ENCODE data around the gene SPG7. TPM values are rescaled to one million over a fixed set of nuclear protein-coding genes. Genes with fewer than 3 reads are reported as not detected.

Gene SPG7
- total and polyA plus RNA-seq, 9 of the 15 experiments (the other 6 are each of a cell fraction or from before 2014, with no cell fraction given) = 5.8 to 89.1 (median 49.4) TPM

DNA sequence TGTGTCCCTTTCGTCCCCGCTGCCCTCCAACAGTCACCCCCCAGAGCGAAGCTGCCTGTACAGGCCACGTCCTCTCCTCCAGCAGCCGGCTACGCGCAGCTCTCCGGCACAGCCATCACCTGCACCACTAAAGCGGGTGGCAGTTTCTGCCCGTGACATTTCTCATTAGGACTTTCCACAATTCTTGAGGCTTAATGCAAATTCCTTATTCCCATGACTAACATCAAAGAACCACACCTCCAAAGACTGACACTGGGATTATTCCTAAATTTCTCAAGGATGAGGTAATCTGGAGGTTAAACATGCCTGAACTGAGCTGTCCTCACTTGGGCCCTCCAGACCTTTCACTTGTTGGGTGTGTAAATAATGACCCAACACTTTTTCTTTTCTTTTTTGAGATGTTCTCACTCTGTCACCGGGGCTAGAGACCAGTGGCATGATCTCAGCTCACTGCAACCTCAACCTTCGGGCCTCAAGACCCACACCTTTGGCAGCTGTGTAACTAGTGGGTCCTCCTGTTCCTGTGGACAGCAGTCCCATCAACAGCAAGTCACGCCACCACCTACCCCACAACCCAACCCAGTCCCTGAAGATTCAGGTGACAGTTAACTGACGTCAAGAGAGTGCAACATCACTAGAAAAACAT lies 29.5 kb upstream of the SPG7 start:
- 84% methylated on average over 14 of the region's 14 CpGs for WGBS (ENCODE audit: insufficient coverage, low coverage, missing lambda C conversion rate)
- TF ChIP-seq ZNF133 (CRISPR knock-in tag; IDR thresholded peaks at IDR 0.05) (no peak), ARID1B (IDR thresholded peaks at IDR 0.05) (no peak), BRCA1 (IDR thresholded peaks at IDR 0.05) (no peak), BRCA1 (CRISPR knock-in tag; IDR thresholded peaks at IDR 0.05) (no peak), RBFOX2 (IDR thresholded peaks at IDR 0.05; ENCODE audit: low read depth, low read length) (0 out of 2 replicates have a peak, but pooled peaks have one; percentile 23), POLR2A (conservative IDR thresholded peaks at IDR 0.05) (no peak), PTRF (tag; IDR thresholded peaks at IDR 0.05) (no peak), POLR2G (IDR thresholded peaks at IDR 0.05; ENCODE audit: low read depth, low read length) (peak; percentile 42; the same call in 1 of the 2 replicates)
- TF ChIP-seq, protein P1, sequence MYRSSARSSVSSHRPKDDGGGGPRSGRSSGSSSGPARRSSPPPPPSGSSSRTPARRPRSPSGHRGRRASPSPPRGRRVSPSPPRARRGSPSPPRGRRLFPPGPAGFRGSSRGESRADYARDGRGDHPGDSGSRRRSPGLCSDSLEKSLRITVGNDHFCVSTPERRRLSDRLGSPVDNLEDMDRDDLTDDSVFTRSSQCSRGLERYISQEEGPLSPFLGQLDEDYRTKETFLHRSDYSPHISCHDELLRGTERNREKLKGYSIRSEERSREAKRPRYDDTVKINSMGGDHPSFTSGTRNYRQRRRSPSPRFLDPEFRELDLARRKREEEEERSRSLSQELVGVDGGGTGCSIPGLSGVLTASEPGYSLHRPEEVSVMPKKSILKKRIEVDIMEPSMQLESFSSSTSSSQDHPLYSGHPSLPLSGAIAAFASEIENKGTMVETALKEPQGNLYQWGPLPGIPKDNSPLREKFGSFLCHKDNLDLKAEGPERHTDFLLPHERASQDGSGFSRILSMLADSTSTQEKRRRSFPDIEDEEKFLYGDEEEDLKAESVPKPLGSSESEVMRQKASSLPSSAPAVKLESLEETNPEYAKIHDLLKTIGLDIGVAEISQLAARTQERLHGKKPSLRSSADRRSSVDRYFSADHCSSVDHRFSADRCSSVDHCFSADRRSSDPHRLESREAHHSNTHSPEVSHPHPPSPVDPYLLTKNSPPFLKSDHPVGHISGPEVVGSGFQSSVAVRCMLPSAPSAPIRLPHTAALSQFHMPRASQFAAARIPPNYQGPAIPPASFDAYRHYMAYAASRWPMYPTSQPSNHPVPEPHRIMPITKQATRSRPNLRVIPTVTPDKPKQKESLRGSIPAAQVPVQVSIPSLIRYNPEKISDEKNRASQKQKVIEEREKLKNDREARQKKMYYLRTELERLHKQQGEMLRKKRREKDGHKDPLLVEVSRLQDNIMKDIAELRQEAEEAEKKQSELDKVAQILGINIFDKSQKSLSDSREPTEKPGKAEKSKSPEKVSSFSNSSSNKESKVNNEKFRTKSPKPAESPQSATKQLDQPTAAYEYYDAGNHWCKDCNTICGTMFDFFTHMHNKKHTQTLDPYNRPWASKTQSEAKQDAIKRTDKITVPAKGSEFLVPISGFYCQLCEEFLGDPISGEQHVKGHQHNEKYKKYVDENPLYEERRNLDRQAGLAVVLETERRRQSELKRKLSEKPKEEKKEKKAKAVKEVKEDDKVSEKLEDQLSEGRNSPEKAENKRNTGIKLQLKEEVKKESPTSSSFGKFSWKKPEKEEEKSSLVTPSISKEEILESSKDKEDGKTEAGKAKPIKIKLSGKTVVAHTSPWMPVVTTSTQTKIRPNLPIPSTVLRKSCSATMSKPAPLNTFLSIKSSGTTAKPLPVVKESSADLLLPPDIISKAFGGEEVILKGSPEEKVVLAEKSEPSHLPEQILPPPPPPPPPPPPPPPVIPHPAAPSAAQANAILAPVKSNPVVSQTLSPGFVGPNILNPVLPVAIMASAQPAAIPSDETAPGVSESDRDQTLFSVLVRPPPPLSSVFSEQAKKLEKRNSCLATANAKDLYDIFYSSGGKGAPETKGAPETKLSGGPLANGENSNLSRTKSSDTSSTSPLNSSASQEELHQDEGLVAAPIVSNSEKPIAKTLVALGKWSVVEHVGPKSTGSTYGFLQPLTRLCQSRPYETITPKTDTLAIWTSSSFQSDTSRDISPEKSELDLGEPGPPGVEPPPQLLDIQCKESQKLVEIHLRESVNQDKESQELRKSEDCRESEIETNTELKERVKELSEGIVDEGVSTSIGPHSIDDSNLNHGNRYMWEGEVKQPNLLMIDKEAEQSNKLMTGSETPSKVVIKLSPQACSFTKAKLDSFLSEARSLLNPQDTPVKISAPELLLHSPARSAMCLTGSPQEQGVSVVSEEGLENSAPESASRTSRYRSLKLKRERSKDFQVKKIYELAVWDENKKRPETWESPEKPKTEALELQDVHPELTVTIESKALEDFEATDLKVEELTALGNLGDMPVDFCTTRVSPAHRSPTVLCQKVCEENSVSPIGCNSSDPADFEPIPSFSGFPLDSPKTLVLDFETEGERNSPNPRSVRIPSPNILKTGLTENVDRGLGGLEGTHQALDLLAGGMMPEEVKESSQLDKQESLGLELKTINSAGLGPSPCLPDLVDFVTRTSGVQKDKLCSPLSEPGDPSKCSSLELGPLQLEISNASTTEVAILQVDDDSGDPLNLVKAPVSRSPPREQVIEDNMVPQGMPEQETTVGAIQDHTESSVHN (IDR thresholded peaks at IDR 0.05; ENCODE audit: borderline replicate concordance in 1 of 2, low read depth in 1 of 2) = no peak
- H3K36me3 ChIP-seq (ENCODE audit: control insufficient read depth, insufficient read depth, low read length) = peaks cover 38% of the 10 kb centered on the region
- in situ Hi-C loops (cut with MboI) (no loop called here), intact Hi-C loops (cut with micrococcal nuclease) (no loop called here)
- BruUV-seq (replicated peaks) = no TSS peak
- ATAC-seq = peak; percentile 4; the same call in 1 of the 3 replicates
- peak overlapping the region; percentile 30; the same call in 1 of the 3 replicates for H3K27ac ChIP-seq (ENCODE audit: extremely low read depth, low read depth, low read length)
- H3K4me1 ChIP-seq (replicated peaks in 1 of 2; ENCODE audit: control insufficient read depth in 2 of 2, insufficient read depth in 2 of 2, low read length in 2 of 2) = peaks cover 34 to 61% of the 10 kb centered on the region in 2 experiments
- H3K27me3 ChIP-seq (ENCODE audit: control insufficient read depth in 2 of 2, insufficient read depth in 2 of 2, low read length in 2 of 2) = no peaks in the 10 kb centered on the region
- no peak for FAIRE-seq
- H4K20me1 ChIP-seq (replicated peaks; ENCODE audit: control insufficient read depth, insufficient read depth, low read length) = peaks cover 88% of the 10 kb centered on the region
- no peak overlapping the region for H3K4me3 ChIP-seq
- no peak for DNase-seq (ENCODE audit: extremely low read depth in 1 of 4, low spot score in 3 of 4)
- H3K4me2 ChIP-seq (ENCODE audit: insufficient read depth, low read length) = no peak overlapping the region; the same call in 1 of the 2 replicates
- ChIA-PET CTCF (ENCODE audit: low intra/inter-chr PET ratio) (no interaction called here), POLR2A (interaction anchor here (0.5 to 4.8 kb wide), 5 partner anchors 9 to 30 kb away, joined by 3 to 24 read pairs (median 4); no protein-coding TSS in a partner anchor)
- peaks cover 100% of the 10 kb centered on the region for H3K79me2 ChIP-seq (ENCODE audit: control insufficient read depth, insufficient read depth, low read length)
- H2AFZ ChIP-seq (ENCODE audit: low read depth, low read length) = no peak overlapping the region
- no peaks in the 10 kb centered on the region for H3K9me3 ChIP-seq (replicated peaks; ENCODE audit: control insufficient read depth, insufficient read depth, low read depth, low read length)
- H3K9ac ChIP-seq (ENCODE audit: insufficient read depth in 1 of 2, low read depth in 2 of 2, low read length in 2 of 2) = peak overlapping the region in 1 of 2 experiments; percentile 67; a peak in 1 of 4 replicates
- H3K9me1 ChIP-seq (ENCODE audit: control insufficient read depth, insufficient read depth, low read length) = peaks cover 27% of the 10 kb centered on the region
